GM21529 (cell line): ENCODE results near the gene NOX3.
"Not testable (repeated sequence)": the region's sequence is repeated elsewhere in the genome, so short reads cannot be mapped to it uniquely, and the experiment has no call there.

Source experiments
- ATAC-seq: cut with Tn5 transposase; IDR thresholded peaks from one replicate; pipeline ENCODE4 v1.9.1; 2021; ENCODE audit not compliant: unreplicated experiment

Gene NOX3

DNA sequence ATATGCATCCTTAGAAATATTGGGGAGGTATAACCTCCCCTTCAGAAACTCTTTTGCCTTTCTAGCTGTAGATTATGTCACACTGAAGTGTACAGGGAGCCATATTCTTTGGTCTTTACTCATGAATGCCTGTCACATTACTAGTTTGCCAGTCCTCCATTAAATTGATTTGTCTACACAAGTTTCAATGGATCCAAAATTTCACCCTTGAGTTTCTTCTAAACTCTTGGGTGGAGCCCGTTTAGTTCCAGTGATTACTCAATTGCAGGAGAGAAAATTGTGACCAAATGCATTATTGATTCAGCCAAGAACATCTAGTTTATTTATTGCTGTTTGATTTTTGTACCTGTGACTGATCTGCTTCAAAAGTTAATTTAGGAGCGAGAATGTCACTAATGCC, 81.0 kb downstream of the NOX3 start:
- no peak for ATAC-seq

DNA sequence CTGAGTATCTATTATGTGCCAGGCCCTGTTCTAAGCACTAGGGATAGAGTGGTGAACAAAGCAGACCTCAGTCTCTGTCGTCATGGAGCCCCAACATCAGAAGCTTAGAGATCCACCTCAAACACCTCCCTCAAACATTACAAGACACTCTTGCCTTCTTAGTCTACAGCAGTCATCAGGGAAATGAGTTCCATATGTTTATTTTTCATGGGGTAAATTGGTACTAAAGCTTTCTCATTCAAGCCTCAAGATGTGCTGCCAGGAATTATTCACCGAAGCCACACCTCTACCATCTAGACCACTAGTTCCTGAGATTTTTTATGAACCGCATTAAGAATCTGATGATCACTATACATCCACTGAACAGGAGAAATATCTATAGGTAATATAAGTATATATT, 82.4 kb downstream of the NOX3 start:
- ATAC-seq = no peak

DNA sequence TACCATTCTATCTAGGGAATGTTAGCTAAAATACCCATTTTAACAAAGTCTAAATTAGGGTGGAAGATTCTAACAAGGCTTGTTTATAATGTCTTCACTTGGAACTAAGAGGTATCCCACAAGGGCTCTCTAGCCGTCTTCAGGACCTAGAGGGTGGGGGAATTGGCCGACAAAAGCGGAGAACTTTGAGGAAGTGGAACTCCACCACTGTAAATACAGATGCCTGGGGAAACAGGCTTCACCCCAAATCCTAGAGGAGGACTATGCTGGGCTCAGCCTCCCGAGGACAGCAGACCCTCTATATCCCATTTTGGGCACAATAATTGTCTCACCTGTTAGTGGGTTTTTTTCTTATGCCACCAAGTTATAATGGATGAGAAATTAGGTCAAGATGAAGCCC, 83.4 kb downstream of the NOX3 start:
- no peak for ATAC-seq

DNA sequence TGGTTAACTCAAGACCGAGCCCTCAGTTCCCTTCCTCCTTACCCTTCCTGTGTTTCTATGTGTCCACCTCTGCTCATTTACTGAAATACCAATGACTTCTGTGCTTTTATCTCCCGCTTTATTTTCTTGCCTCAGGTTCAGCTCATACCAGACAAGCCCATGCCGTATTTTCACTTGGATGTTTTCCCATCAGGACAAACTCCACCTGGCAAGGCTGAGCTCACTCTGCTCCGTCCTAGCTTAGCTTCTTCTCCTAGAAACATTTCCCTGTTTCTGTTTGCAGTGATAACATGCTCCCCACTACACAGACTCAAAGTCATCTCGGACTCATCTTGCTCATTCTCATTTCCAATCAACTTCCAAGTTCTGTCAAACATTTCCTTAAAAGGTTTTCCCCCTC, 84.4 kb downstream of the NOX3 start:
- no peak for ATAC-seq

DNA sequence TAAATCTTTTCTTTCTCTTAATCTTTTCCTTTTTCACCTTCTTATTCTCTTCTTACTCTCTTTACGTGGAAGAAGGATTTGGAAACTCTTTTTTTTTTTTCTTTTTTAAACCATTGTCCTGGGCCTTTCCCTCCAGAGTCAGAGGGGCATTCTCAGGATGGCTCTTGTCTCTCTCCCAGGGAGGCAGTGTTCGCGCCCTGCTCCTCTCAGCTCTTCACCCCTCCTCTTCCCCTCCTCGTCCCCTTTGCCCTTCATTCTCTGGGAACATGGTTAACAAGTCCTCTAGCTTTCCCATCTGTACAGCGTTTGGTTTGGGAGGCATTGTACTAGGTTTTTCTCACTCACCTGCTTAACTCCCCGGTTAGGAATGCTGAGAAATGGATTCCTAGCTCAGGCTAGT, 89.3 kb downstream of the NOX3 start:
- no peak for ATAC-seq

DNA sequence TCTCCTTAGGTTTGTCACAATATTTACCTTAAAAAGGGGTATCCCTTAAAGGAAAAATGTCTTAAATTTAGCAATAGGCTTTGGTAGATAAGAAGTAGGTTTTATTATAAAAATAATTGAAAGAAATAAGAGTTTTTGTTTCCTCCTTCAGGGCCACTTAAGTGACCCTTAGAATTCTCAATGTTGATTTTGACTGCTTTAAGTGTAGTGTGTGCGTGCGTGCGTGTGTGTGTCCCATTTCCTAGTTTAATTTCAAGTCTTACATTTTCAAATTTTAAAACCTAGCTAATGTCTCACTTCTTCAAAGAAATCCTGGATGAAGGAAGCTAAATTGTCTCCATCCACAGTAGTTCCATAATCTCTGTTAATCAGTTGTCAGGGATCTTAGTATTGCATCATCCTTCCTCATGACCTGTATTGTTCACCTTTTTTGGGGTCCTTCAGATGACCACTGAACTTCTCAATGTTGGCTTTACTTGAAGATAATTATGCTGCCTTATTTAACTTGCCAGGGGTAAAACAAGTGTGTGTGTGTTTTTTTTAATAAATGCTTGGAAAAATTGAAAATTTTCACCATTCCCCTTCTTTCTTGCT, 90.7 kb downstream of the NOX3 start:
- no peak for ATAC-seq

DNA sequence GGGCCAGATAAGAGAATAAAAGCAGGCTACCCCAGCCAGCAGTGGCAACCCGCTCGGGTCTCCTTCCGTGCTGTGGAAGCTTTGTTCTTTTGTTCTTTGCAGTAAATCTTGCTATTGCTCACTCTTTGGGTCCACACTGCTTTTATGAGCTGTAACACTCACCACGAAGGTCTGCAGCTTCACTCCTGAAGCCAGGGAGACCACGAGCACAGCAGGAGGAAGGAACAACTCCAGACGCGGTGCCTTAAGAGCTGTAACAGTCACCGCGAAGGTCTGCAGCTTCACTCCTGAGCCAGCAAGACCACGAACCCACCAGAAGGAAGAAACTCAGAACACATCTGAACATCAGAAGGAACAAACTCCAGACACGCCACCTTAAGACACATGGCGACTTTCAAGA, 91.6 kb downstream of the NOX3 start:
- not testable (repeated sequence) for ATAC-seq

DNA sequence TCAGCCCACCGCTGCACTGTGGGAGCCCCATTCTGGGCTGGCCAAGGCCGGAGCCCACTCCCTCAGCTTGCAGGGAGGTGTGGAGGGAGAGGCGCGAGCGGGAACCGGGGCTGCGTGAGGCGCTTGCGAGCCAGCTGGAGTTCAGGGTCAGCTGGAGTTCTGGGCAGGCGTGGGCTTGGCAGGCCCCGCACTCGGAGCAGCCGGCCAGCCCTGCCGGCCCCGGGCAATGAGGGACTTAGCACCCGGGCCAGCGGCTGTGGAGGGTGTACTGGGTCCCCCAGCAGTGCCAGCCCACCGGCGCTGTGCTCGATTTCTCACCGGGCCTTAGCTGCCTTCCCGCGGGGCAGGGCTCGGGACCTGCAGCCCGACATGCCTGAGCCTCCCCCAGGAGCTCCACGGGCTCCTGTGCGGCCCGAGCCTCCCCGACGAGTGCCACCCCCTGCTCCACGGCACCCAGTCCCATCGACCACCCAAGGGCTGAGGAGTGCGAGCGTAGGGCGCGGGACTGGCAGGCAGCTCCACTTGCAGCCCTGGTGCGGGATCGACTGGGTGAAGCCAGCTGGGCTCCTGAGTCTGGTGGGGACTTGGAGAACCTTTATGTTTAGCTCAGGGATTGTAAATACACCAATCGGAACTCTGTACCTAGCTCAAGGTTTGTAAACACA, 92.5 kb downstream of the NOX3 start:
- ATAC-seq = not testable (repeated sequence)

DNA sequence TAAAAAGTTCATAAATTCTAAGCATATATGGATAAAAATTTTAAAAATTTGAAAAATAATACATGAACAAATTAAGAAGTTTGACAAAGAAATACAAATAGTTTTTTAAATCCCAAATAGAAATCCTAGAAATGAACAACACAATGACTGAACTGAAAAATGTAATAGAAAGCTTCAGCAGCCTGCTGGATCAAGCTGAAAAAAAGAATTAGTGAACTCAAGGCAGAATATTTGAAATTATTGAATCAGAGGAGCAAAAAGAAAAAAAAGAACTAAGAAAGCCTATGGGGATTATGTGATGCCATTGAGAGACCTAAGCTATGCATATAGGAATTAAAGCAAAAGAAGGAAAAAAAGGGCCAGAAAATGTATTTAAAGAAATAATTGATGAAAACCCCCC, 101.5 kb downstream of the NOX3 start:
- no peak for ATAC-seq

DNA sequence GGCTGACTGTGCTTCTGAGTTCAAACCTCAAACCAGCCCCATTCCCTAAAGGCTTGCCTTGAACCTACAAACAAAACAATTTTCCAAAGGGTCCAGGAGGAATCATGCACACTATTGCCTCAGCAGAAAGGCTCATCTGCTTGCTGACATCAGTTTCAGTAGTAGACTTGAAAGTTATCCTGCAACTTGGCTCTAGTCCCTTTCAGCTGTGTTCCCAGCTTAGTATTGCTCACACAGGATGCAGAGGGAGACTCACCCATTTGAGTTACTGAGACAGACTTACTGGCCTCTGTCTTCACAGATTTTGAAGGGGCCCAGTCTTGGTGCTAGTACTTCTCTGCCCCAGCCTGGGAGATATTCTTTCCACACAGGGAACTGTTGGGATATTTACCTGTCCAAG, 102.8 kb downstream of the NOX3 start:
- ATAC-seq = peak; percentile 36

DNA sequence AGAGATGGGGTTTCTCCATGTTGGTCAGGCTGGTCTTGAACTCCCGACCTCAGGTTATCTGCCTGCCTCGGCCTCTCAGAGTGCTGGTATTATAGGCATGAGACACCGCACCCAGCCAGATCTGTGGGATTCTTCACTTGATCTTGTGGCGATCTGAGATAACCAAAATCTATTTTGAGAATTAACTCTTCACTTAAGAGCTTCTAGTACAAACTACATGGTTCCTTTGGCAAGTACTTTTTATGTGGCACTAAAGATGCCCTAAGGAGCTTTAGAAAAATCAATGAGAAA, 103.6 kb downstream of the NOX3 start:
- no peak for ATAC-seq

DNA sequence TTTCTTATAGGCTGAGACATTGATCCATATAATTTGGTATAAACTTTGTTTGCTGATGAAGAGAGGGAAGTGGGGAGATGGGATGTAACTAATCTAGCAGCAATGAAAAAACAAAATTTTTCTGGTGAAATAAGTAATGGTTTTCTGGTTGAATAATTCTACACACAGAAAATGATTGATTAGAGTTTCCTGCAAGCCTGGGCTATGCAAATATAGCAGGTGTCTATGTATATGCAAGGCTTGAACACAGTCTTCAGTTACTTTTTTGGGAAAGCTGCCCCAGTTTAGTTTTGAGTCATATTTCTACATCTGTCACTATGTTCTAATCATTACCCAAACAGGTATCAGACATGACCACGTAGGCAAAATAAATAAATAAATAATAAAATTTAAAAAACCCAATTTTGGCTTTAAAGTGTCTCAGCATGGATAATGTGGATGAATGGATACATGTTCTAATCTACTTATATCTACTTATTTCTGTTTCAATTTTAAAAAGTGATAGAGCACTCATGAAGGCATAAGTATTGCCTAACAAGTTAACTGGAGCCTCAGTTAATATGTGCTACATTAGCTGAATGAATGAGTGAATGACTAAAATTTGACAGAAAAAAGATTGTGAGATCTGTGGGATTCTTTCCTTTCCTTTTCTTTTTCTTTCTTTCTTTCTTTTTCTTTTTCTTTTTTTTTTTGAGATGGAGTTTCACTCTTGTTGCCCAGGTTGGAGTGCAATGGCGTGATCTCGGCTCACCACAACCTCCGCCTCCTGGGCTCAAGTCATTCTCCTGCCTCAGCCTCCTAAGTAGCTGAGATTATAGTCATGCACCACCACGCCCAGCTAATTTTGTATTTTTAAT, 104.1 kb downstream of the NOX3 start:
- peak; percentile 90 for ATAC-seq

DNA sequence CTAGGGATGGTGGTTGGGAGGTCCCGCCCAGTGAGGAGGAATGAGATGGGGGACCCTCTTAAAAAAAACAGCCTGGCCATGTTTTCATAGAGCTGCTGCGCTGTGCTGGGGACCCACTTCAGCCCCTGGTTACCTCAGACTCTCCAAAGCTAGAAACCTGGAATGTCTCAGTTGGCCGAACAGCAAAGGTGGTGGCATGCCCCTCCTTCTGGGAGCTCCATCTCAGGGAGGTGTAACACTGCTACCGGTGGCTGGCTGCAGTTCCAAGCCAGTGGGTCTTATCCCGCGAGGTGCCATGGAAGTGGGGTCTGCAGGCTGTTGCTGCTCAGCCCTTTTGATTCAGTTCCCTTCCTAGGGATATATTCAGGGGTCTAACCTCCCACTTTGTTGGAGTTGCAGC, 105.7 kb downstream of the NOX3 start:
- ATAC-seq = no peak

DNA sequence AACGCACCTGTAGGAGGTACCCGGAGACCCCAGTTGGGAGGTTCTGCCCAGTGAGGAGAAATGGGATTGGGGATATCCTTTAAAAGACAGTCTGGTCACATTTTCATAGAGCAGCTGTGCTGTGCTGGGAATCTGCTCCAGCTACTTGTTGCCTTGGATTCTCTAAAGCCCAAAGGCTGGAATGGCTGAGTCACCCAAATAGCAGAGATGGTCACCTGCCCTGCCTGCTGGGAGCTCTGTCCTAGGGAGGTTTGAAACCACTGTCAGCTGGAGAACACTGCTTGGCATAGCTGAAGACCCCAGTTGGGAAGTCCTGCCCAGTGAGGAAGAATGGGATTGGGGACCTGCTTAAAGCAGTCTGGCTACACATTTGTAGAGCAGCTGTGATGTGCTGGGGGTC, 106.5 kb downstream of the NOX3 start:
- ATAC-seq = no peak

DNA sequence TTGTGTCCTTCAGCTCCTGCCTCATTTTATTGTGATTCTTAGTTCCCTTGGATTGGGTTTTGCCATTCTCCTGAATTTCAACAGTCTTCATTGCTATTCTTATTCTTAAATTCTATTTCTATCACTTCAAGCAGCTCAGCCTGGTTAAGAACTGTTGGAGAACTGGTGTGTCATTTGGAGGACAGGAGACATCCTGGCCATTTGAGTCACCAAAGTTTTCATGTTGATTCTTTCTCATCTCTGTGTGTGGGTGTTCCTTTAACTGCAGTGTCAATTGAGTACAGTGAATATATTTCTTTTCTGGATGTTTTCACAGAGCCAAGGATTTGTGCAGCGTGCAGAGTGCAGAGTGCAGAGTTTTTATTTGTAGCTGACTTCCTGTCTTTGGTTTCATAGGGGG, 107.8 kb downstream of the NOX3 start:
- ATAC-seq = no peak

DNA sequence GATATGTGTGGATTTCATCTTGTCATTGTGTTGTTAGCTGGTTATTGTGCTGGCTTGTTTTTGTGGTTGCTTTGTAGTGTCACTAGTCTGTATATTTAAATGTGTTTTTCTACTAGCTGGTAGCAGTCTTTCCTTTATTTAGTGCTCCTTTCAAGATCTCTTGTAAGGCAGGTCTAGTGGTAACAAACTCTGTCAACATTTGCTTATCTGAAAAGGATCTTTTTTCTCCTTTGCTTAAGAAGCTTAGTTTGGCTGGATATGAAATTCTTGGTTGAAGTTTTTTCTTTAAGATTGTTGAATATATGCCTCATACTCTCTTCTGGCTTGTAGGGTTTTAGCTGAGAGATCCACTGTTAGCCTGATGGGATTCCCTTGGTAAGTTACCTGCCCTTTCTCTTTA, 108.7 kb downstream of the NOX3 start:
- ATAC-seq = no peak
